Testis (tissue), 3 donors: Measurements from ENCODE around the gene SLCO1B1. TPM values are rescaled to one million over a fixed set of nuclear protein-coding genes. Genes with fewer than 3 reads are reported as not detected.
"Not testable (repeated sequence)": the region's sequence is repeated elsewhere in the genome, so short reads cannot be mapped to it uniquely, and the experiment has no call there.

Experiments
- DNase-seq: peaks from one replicate; pipeline ENCODE4 v3.0.0-alpha.2; 2019
- H3K27ac ChIP-seq, 2 donors: fragments of 200-600 bp; sonication (generic); one replicate each; pipeline ENCODE4 v1.5.1; 2019
- H3K27me3 ChIP-seq: fragments of 200-600 bp; sonication (generic); one replicate; pipeline ENCODE4 v1.5.1; 2019
- H3K36me3 ChIP-seq: fragments of 200-600 bp; sonication (generic); one replicate; pipeline ENCODE4 v1.5.1; 2017; ENCODE audit warnings: low read depth; ENCODE audit errors: missing control alignments
- H3K4me1 ChIP-seq: fragments of 200-600 bp; sonication (generic); one replicate; pipeline ENCODE4 v1.5.1; 2019
- H3K4me3 ChIP-seq, 2 donors: fragments of 200-600 bp; sonication (generic); one replicate each; pipeline ENCODE4 v1.5.1; 2017 to 2019
- H3K9me3 ChIP-seq: fragments of 200-600 bp; sonication (generic); one replicate; pipeline ENCODE4 v1.5.1; 2017
- POLR2A ChIP-seq: fragments of 450-650 bp; IDR thresholded peaks from one replicate; pipeline ENCODE4 v1.6.1; 2017; ENCODE audit warnings: antibody characterized with exemption, mild to moderate bottlenecking, moderate library complexity
- WGBS, 2 donors: methylation state at CpG; one replicate each; pipeline ENCODE4 v1.1.5; 2018; 5-methylcytosine and 5-hydroxymethylcytosine counted together
- intact Hi-C: fragments of 100-400 bp; cut with DNase I; formaldehyde crosslinking; loops from one replicate; pipeline ENCODE4 v1.15.1; 2023; ENCODE audit warnings: low total_unique reads
- polyA plus RNA-seq: library from polyadenylated mRNA; stranded (reverse); fragments of 350-450 nt; fragmentation: Illumina TruSeq; extraction: RNeasy Lipid Tissue Mini Kit (QIAGEN cat#74804); gene quantifications from one replicate; pipeline ENCODE4 v1.2.3, GENCODE V29; 2014; ENCODE audit warnings: low read depth, low replicate concordance; ENCODE audit not compliant: insufficient read depth
- total RNA-seq, 2 donors: library from RNA; depleted of rRNA; stranded (reverse); fragments of >200 nt; gene quantifications; one replicate each; pipeline ENCODE4 v1.2.3, GENCODE V29; 2016
- TF ChIP-seq, protein P1 (sequence below), 3 experiments: fragments of 450-650 bp in 2 of 3; fragments of 200-600 bp in 1 of 3; sonication (generic) in 1 of 3; IDR thresholded peaks; one replicate each; pipeline ENCODE4 v1.5.1; 2016 to 2019; ENCODE audit warnings: antibody characterized with exemption in 3 of 3, mild to moderate bottlenecking in 2 of 3, moderate library complexity in 1 of 3

The SLCO1B1 gene
- total and polyA plus RNA-seq, 3 donors from 2014 or later = 0.24 to 0.37 TPM; not detected in 1

DNA sequence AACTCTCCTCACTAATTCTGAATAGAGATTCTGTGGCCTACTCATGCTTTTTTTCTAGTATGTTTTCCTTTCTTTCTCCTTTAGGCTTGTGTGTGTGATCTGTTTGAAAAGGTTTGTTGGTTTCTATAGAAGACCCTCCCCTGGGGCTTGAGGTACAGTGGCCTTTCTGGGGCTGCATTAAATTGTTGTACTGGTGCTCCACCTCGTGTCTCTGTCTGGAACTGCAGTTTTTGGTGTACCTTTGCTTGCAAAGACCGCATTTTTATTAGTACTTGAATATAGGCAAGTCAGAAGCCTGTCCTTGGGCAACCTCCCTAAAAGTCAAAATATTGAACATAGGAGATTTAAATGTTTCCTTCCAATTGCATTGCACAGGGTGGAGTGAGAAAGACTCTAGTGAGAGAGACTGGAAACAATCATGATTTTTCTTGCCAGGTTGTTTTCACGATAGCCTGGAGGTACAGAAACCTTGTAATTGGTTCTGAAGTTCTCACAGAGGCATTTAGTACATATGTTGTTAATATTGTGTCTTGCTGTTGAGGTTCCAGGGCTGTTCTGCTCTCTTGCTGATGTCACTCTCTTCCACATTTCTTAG lies 39.0 kb downstream of the SLCO1B1 start:
- intact Hi-C loops = no loop called here
- Histone ChIP-seq H3K9me3 (no peaks in the 10 kb centered on the region), H3K36me3 (no peaks in the 10 kb centered on the region), H3K4me1 (no peaks in the 10 kb centered on the region), H3K4me3 (no peak overlapping the region), H3K27ac (no peak overlapping the region), H3K27me3 (no peaks in the 10 kb centered on the region)
- TF ChIP-seq, protein P1, sequence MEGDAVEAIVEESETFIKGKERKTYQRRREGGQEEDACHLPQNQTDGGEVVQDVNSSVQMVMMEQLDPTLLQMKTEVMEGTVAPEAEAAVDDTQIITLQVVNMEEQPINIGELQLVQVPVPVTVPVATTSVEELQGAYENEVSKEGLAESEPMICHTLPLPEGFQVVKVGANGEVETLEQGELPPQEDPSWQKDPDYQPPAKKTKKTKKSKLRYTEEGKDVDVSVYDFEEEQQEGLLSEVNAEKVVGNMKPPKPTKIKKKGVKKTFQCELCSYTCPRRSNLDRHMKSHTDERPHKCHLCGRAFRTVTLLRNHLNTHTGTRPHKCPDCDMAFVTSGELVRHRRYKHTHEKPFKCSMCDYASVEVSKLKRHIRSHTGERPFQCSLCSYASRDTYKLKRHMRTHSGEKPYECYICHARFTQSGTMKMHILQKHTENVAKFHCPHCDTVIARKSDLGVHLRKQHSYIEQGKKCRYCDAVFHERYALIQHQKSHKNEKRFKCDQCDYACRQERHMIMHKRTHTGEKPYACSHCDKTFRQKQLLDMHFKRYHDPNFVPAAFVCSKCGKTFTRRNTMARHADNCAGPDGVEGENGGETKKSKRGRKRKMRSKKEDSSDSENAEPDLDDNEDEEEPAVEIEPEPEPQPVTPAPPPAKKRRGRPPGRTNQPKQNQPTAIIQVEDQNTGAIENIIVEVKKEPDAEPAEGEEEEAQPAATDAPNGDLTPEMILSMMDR (IDR thresholded peaks at IDR 0.05) = peak; percentile 40 to 70 (median 65)
- TF ChIP-seq POLR2A = no peak
- DNase-seq = peak; percentile 71
- 36 to 50% methylated on average over 3 of the region's 3 CpGs for WGBS, 2 donors

DNA sequence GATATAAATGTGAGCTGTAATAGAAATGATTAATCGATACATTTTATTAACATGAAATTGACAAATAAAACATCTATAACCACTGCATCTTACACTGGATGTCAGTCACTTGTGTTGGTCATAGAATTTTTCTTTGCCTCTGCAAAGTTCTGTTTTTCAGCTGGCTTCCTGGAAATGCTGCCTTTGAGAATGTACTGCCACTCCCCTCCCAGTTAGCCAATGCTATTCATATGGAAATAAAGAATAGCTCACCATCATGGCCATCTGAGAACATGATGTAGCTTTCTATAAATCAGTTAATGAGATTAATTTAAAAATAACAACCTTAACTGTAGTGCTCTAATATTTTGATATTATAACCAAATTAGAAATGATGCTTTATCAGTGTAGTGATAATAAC lies 41.1 kb downstream of the SLCO1B1 start:
- 82 to 92% methylated on average over 1 of the region's 1 CpG for WGBS, 2 donors
- H3K4me3 ChIP-seq = no peak overlapping the region
- no peaks in the 10 kb centered on the region for H3K4me1 ChIP-seq
- no peak for DNase-seq
- H3K27me3 ChIP-seq = no peaks in the 10 kb centered on the region
- intact Hi-C loops = no loop called here
- no peak overlapping the region for H3K27ac ChIP-seq
- H3K9me3 ChIP-seq = no peaks in the 10 kb centered on the region
- TF ChIP-seq, protein P1 (IDR thresholded peaks at IDR 0.05) = no peak
- no peak for TF ChIP-seq POLR2A
- H3K36me3 ChIP-seq = no peaks in the 10 kb centered on the region

DNA sequence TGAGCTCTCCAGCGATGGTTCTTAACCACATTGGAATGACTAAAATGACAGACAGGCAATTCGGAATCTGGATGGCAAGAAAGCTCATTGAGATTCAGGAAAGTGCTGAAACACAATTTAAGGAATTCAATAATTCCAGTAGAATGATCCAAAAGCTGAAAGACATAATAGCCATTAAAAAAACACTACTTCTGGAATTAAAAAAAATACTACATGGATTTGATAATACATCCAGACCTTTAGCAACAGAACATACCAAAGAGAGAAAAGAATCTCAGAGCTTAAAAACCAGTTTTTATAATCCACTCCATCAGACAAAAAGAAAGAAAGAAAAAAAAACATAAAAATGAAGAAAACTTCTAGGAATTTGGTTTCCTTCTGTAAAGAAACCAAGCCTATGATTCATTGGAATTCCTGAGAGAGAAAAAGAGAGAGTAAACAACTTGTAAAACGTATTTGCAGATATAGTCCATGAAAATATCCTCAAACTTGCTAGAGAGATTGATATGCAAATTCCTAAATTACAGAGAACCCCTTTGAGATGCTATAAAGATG lies 52.8 kb downstream of the SLCO1B1 start:
- Histone ChIP-seq H3K9me3 (no peaks in the 10 kb centered on the region), H3K4me3 (no peak overlapping the region), H3K36me3 (no peaks in the 10 kb centered on the region), H3K27ac (no peak overlapping the region), H3K4me1 (no peaks in the 10 kb centered on the region), H3K27me3 (no peaks in the 10 kb centered on the region)
- DNase-seq = no peak
- TF ChIP-seq POLR2A = no peak
- TF ChIP-seq, protein P1 (IDR thresholded peaks at IDR 0.05) = no peak
- intact Hi-C loops = no loop called here
- 70 to 75% methylated on average over 3 of the region's 3 CpGs for WGBS, 2 donors

DNA sequence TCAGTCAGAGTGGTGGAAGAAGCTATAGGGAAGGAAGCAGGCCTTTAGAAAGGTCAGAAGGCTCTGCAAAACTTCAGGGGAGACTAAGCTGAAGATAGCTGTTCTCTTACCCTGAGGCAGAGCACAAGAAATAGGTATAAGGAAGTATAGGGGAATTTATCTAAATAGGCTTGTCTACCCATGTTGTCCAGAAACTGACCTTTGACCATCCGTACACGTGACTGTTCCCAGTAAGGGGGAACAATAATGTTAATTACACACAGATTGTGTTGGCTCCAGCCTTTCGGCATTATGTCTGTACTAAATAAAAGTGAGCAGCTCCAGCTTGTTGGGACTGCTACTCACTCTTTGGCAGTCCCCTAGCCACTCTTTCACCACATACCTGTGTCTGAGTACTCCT lies 59.0 kb downstream of the SLCO1B1 start:
- 76 to 87% methylated on average over 3 of the region's 3 CpGs for WGBS, 2 donors
- no peak for DNase-seq
- Histone ChIP-seq H3K36me3 (no peaks in the 10 kb centered on the region), H3K27me3 (no peaks in the 10 kb centered on the region), H3K9me3 (no peaks in the 10 kb centered on the region), H3K4me3 (no peak overlapping the region), H3K27ac (no peak overlapping the region), H3K4me1 (no peaks in the 10 kb centered on the region)
- intact Hi-C loops = no loop called here
- TF ChIP-seq, protein P1 (IDR thresholded peaks at IDR 0.05) = no peak
- no peak for TF ChIP-seq POLR2A

DNA sequence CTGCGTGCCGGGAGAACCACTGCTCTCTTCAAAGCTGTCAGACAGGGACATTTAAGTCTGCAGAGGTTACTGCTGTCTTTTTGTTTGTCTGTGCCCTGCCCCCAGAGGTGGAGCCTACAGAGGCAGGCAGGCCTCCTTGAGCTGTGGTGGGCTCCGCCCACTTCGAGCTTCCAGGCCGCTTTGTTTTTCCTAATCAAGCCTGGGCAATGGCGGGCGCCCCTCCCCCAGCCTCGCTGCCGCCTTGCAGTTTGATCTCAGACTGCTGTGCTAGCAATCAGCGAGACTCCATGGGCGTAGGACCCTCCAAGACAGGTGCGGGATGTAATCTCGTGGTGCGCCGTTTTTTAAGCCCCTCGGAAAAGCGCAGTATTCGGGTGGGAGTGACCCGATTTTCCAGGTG lies 83.4 kb downstream of the SLCO1B1 start:
- intact Hi-C loops, H3K4me1 ChIP-seq, H3K9me3 ChIP-seq, H3K4me3 ChIP-seq, DNase-seq, H3K36me3 ChIP-seq, H3K27ac ChIP-seq, H3K27me3 ChIP-seq: not testable (repeated sequence)
- 79 to 90% methylated on average over 4 to 19 of the region's 19 CpGs for WGBS, 2 donors
